Measurements from ENCODE around the gene C8G.

Gene C8G

DNA sequence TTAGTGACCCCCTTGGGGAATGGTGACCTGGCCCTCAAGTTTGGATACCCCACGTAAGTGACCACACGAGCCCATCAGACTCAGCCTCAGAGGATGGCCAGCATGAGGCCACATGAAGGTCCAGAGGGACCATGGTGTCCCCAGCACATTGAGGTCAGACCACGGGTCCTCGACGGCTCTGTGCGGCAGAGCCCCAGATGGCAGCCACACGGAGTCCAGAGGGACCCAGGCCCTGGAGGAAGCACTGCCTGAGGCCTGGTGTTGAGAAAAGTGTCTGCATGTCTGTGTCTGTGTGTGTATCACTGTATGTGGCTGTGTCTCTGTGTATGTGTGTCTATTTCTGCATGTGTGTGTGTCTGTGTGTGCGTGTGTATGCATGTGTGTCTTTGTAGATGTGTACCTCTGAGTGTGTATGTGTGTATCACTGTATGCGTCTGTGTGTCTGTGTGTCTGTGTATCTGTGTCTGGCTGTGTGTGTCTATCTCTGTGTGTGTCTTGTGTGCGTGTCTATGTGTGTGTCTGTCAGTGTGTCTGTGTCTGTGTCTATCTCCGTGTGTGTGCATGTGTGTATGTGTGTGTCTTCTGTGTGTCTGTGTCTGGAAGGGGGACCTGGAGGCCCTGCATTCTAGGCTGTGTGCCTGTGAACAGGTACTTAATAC is 38.7 kb downstream of the C8G start:
- DNase-seq, result no peak

DNA sequence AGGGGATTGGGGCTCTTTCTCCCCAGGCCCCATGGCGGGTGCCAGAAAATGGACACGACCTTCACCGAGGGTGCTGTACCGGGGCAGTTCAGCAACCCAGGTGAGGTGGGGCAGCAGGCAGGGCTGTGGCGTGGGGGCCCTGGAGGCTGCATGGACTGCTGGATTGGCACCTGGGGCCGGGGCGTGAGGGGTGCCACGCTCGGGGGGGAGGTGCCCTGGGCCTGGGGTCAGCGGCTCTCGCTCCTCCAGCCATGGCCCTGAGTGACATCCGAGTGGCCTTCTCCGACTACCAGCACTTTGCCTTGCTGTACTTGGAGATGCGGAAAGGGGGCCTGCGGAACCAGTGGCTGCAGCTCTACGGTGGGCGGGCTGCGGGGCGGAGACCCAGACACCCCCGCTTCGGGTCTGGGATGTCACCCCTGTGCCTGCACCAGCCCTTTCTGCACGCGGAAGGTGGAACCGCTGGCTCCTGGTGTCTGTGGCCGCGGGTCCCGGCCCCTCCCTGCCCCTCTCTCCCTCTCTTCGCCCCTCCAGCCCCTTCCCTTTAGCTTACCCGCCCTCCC is 39.5 kb downstream of the C8G start:
- DNase-seq, result no peak

DNA sequence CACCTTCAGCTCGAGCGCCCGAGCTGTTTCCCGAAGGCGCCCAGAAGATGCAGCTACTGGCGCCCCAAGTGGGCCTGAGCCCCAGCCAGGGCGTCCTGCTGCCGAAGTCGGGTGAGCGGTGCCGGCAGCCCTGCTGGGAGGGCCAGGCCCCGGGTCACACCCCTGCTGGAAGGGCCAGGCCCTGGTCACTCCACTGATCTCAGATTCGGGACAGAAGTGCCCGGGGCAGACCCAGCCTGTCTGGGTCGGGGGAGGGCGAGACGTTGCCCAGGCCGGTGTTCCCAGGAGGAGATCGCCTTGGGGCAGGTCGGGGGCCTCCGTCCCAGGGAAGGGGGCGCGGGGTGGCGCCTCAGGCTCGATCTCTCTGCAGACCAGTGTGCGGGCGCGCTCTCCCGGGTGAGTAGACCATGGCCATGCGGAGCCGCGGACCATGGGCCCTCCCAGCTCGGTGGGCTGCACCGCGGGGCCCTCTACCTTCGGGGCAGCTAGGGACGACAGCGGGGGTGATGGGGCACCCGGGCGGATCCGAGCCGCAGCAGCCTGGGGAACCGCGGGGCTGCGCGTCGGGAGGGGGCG is 40.1 kb downstream of the C8G start:
- peak in 1 of 4 experiments; percentile 34 for DNase-seq

DNA sequence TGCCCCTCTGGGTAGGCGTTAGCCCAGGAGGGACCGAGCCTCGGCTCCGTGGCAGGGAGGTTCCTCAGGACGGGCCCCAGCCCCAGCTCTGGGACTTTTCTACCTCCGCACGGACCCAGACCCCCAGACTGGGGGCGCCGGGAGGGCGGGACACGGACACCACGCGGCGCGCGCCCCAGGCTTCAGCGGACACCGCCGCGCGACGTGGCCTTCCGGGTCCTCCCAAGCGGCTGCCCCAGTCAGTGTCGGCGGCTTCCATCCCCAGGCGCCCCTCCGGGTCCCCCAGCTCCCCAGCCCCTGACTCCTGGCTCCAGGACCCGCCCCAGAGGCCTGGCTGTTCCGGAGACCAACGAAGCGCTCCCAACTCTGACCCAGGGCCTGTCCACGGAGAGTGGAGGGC is 40.8 kb downstream of the C8G start:
- DNase-seq, result no peak

DNA sequence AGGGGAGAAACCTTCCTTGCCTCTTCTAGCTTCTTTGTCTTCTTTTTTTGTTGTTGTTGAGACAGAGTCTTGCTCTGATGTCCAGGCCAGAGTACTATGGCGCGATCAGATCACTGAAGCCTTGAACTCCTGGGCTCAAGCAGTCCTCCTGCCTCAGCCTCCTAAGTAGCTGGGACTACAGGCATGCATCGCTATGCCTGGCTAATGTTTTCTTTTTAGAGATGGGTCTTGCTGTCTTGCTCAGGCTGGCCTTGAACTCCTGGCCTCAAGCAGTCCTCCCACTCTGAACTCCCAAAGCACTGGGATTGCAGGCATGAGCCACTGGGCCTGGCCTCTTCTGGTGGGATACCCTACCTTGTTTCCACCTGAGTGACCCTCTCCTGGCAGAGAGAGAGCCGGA is 43.8 kb downstream of the C8G start:
- DNase-seq, result no peak

DNA sequence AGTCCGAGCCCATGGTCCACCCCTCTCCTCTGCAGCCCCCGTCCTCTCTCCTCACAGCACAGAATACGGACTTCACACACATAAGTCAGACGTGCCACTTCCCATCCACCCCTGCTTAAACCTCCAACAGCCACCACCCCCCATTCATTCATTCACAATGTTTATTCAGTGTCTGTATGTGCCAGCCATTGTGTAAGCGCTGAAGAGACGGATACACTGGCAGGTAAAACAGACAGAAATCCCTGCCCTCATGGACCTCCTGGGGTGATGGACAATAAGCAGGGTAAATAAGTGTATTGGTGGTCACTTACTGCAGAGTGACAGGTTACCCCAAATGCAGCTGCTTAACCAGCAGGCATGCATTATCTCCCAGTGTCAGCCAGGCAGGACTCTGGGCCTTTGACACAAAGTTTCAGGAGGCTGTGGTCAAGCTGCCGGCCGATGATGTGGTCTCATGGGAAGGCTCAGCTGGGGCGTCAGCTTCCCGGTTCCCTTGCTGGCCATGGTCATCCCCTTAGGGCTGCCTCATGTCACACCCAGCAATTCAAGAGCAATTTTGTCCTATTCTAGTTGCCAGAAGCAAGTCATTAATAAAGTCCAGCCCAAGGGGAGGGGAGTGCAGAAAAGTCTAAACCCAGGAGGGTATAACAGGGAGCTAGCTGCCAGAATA is 45.3 kb downstream of the C8G start:
- no peak for DNase-seq

DNA sequence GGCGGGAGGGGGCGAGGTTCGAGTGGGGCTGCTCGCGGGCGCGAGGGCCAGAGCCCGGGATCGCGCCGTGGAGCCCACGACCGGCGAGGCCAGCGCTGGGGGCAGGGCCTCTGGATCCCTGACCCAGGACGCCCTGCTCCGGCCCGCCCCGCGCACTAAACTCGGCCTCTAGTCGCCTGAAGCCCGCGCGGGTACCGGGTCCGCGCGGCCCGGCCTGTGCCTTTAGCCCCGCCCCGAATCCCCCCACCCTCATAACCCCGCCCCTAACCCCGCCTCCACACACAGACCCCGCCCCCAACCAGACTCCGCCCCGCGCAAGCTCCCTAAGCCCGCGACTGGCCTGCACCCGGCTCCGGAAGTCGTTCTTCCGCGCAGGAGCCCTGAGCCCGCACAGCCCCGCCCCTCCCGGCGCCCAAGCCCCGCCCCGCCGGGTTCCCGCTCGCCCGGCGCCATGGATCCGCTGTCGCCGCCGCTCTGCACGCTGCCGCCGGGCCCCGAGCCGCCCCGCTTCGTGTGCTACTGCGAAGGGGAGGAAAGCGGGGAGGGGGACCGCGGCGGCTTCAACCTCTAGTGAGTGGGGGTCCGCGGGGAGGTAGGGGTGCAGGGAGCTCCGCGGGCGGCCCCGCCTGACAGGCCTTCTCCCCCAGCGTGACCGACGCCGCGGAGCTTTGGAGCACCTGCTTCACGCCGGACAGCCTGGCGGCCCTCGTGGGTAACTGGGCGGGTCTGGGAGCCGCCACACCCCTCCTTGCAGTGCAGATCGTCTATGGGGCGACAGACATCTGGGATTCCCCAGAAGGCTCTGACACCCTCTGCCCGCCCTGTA is 47.2 kb downstream of the C8G start, which contains the start of gene PAXX:
Gene PAXX, plus strand, starts transcription at position 430 of the 826 bp plus-strand sequence. Its CDS starts 22 bp downstream, at position 452.
- peak; percentile 94 to 98 (median 96) for DNase-seq

DNA sequence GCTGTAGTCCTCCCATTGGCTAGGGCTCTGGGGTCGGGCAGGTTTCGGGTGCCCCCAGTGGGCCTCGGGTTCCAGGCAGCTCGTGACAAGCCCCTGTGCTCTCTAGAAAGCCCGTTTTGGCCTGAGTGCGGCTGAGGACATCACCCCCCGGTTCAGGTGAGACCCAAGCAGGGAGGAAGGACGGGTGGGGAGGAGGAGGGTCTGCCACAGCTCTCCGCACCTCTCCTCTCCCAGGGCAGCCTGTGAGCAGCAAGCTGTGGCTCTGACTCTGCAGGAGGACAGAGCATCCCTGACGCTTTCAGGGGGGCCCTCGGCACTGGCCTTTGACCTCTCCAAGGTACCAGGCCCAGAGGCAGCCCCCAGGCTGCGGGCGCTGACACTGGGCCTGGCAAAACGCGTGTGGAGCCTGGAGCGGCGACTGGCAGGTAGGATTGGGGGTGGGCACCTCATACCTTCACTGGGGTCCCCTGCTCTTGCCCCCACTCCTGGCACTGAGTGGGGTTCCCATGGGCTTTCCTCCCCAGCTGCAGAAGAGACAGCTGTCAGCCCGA is 47.9 kb downstream of the C8G start:
- DNase-seq, result no peak

DNA sequence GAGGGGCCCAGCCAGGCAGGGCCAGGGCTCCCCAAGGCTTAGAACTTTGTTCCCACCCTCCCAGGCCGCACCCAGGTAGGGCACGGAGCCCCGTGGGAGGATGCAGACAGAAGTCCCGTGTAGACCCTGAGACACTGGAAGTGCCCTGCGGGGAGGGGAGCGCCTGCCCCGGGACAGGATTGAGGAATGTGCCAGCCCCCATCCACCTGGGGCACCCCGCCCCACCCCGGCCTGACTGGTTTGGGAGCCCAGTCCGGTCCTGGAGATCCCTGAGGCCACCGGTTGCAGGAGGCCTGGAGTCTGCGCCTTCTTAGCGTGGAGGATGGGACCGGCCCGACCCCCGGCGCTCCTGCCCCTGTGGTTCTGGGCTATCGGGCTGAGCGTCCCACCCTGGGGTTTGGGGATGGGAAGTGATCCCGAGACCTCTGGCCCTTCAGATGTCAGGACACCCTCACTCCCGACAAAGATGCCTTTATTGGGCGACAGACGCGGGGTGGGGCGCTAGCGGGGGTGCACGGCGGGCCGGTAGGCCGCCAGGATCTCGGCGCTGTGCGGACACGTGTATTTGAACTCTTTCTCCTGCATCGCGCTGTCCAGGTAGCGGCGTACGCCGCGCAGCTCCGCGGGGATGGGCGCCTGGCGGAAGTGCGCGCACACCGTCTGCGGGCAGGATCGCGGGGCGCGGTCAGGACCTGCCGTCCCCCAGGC is 49.3 kb downstream of the C8G start:
- no peak for DNase-seq

DNA sequence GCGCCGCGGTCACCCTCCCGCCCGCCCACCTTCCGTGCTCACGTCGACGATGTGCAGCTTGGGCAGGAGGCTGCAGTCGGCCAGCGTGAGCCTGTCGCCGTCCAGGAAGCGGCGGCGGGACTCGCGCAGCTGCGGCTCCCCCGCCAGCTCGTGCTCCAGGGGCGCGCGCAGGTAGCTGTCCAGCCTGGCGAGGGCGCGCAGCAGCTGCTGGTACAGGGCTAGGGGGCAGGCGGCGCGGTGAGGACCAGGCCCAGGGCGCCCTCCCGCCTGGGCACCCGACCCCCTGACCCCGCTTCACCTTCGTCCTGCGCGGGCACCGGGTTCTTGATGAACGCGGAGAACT is 49.8 kb downstream of the C8G start:
- no peak for DNase-seq

DNA sequence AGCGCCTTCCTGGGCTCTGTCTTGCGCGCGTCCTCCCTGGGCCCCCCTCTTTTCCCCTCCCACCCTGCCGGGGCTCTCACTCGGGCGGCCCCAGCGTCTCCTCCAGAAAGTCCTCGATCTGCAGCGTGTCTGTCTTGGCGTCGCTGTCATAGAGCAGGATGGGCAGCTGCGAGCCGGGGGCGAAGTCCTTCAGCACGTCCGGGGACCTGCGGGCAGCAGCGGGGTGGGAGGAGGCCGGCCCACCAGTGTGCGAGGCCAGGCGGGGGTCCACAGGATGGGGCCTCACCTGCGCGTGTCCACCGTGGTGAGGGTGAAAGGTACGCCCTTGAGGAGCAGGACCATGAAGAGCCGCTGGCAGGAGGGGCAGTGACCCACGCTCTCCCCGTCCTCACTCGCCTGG is 50.3 kb downstream of the C8G start:
- DNase-seq, result no peak

DNA sequence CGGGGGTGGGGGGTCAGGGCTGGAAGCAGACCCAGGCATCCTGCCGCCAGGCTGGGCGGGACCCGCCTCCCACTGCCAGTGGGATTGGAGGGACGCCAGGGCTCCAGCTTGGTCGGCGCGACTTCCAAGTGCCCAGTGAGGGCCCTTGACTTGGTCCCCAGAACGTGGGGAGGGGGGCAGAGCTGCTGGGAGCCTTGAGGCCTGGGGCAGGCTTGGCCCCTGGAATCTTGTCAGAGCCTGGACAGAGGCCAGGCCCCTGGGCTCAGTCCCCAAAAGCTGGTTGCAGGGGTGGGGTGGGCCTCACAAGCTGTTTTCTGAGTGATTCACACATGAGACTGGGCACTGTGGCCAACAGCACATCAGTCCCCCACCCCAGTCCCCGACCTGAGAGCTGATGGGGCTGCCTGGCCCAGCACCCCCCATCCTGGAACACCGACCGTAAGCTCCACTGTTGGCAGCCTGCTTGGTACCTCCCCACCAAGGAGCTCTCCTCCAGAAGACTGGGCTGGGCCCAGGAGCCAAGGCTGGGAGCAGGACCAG is 50.8 kb downstream of the C8G start:
- no peak for DNase-seq

All from suppressor macrophage (primary cell).